Liver (tissue), 9 donors: Measurements from ENCODE around the gene IFT81. TPM values are rescaled to one million over a fixed set of nuclear protein-coding genes. Genes with fewer than 3 reads are reported as not detected.

Experiments
- DNase-seq: peaks from one replicate; pipeline ENCODE4 v3.0.0-alpha.2; 2017; ENCODE audit warnings: low spot score
- H3K27ac ChIP-seq, 2 donors: one replicate each; pipeline ENCODE4 v1.7.0; 2013; ENCODE audit warnings: inconsistent platforms in 2 of 2, low read length in 2 of 2, control low read depth in 1 of 2, low read depth in 1 of 2, mild to moderate bottlenecking in 1 of 2
- H3K27me3 ChIP-seq, 4 donors: one replicate each; pipeline versions ENCODE4 v1.6.1 to v1.7.0; 2013; ENCODE audit warnings: low read length in 3 of 4, inconsistent platforms in 1 of 4, mild to moderate bottlenecking in 1 of 4, moderate library complexity in 1 of 4; ENCODE audit not compliant: control insufficient read depth in 4 of 4, insufficient read depth in 4 of 4
- H3K36me3 ChIP-seq, 4 donors: one replicate each; pipeline versions ENCODE4 v1.6.1 to v1.7.0; 2013; ENCODE audit warnings: low read length in 3 of 4, mild to moderate bottlenecking in 3 of 4, low read depth in 1 of 4, moderate library complexity in 1 of 4; ENCODE audit not compliant: control insufficient read depth in 4 of 4, insufficient read depth in 3 of 4
- H3K4me1 ChIP-seq, 4 donors: one replicate each; pipeline versions ENCODE4 v1.6.1 to v1.7.0; 2013; ENCODE audit warnings: low read length in 3 of 4, mild to moderate bottlenecking in 3 of 4, moderate library complexity in 1 of 4; ENCODE audit not compliant: control insufficient read depth in 4 of 4, insufficient read depth in 4 of 4
- H3K4me3 ChIP-seq, 3 donors: one replicate each; pipeline versions ENCODE4 v1.6.1 to v1.7.0; 2013; ENCODE audit warnings: low read length in 3 of 3, control low read depth in 1 of 3, low read depth in 1 of 3, mild to moderate bottlenecking in 1 of 3
- H3K9ac ChIP-seq, 2 donors: one replicate each; pipeline ENCODE4 v1.7.0; 2013; ENCODE audit warnings: low read length in 2 of 2, mild to moderate bottlenecking in 2 of 2, moderate library complexity in 2 of 2, control low read depth in 1 of 2, low read depth in 1 of 2
- H3K9me3 ChIP-seq, 4 donors: one replicate each; pipeline versions ENCODE4 v1.6.1 to v1.7.0; 2013; ENCODE audit warnings: low read length in 3 of 4; ENCODE audit not compliant: control insufficient read depth in 4 of 4
- EGR1 ChIP-seq, 2 donors: IDR thresholded peaks; 2 replicates each; pipeline ENCODE4 v1.6.1; 2016 to 2018; ENCODE audit warnings: antibody characterized with exemption in 2 of 2, low read depth in 2 of 2
- FOXA1 ChIP-seq: IDR thresholded peaks from 2 replicates; pipeline ENCODE4 v1.6.1; 2016; ENCODE audit warnings: antibody characterized with exemption
- FOXA2 ChIP-seq: IDR thresholded peaks from 2 replicates; pipeline ENCODE4 v1.6.1; 2016; ENCODE audit warnings: antibody characterized with exemption
- GABPA ChIP-seq, 2 donors: IDR thresholded peaks in 1 of 2; conservative IDR thresholded peaks in 1 of 2; 2 replicates each; pipeline ENCODE4 v1.6.1; 2016; ENCODE audit warnings: antibody characterized with exemption in 2 of 2, mild to moderate bottlenecking in 1 of 2, moderate library complexity in 1 of 2
- HNF4A ChIP-seq, 2 donors: conservative IDR thresholded peaks; 2 replicates each; pipeline ENCODE4 v1.6.1; 2016; ENCODE audit warnings: antibody characterized with exemption in 2 of 2, mild to moderate bottlenecking in 2 of 2
- HNF4G ChIP-seq: IDR thresholded peaks from 2 replicates; pipeline ENCODE4 v1.6.1; 2016; ENCODE audit warnings: antibody characterized with exemption
- JUND ChIP-seq, 2 donors: IDR thresholded peaks; 2 replicates each; pipeline ENCODE4 v1.6.1; 2016; ENCODE audit warnings: antibody characterized with exemption in 2 of 2
- NR2F2 ChIP-seq: IDR thresholded peaks from 2 replicates; pipeline ENCODE4 v1.6.1; 2016; ENCODE audit warnings: antibody characterized with exemption
- RAD21 ChIP-seq, 2 donors: IDR thresholded peaks; 2 replicates each; pipeline ENCODE4 v1.6.1; 2016; ENCODE audit warnings: antibody characterized with exemption in 2 of 2, mild to moderate bottlenecking in 2 of 2
- RXRA ChIP-seq, 2 donors: IDR thresholded peaks; 2 replicates each; pipeline ENCODE4 v1.6.1; 2017 to 2018; ENCODE audit warnings: antibody characterized with exemption in 2 of 2, mild to moderate bottlenecking in 1 of 2
- SP1 ChIP-seq: IDR thresholded peaks from 2 replicates; pipeline ENCODE4 v1.6.1; 2018; ENCODE audit warnings: antibody characterized with exemption, mild to moderate bottlenecking
- TAF1 ChIP-seq: conservative IDR thresholded peaks from 2 replicates; pipeline ENCODE4 v1.6.1; 2016; ENCODE audit warnings: antibody characterized with exemption, mild to moderate bottlenecking
- YY1 ChIP-seq: IDR thresholded peaks from 2 replicates; pipeline ENCODE4 v1.6.1; 2016; ENCODE audit warnings: antibody characterized with exemption, mild to moderate bottlenecking
- WGBS: extraction: QIAGEN DNeasy Blood & Tissue Kit; methylation state at CpG from one replicate; pipeline ENCODE4 v1.1.7; 2013; 5-methylcytosine and 5-hydroxymethylcytosine counted together
- polyA plus RNA-seq, 2 donors: library from polyadenylated mRNA; stranded (reverse) in 1 of 2; unstranded in 1 of 2; fragments of 200-250 nt in 1 of 2; fragments of >200 nt in 1 of 2; fragmentation: Nextera tagmentation in 1 of 2; extraction: Ambion mirVana in 1 of 2; gene quantifications; one replicate each; pipeline versions ENCODE4 v1.2.1 to v1.2.3, GENCODE V29; 2013 to 2015
- total RNA-seq, 2 donors: library from RNA; depleted of rRNA; stranded (reverse); fragments of >200 nt; gene quantifications; one replicate each; pipeline ENCODE4 v1.2.3, GENCODE V29; 2014
- TF ChIP-seq, protein P1 (sequence below): IDR thresholded peaks from 2 replicates; pipeline ENCODE4 v1.6.1; 2016; ENCODE audit warnings: antibody characterized with exemption
- TF ChIP-seq, protein P2 (sequence below): IDR thresholded peaks from 2 replicates; pipeline ENCODE4 v1.6.1; 2016; ENCODE audit warnings: antibody characterized with exemption
- TF ChIP-seq, protein P3 (sequence below): IDR thresholded peaks from 2 replicates; pipeline ENCODE4 v1.6.1; 2016; ENCODE audit warnings: antibody characterized with exemption
- TF ChIP-seq, protein P4 (sequence below): IDR thresholded peaks from 2 replicates; pipeline ENCODE4 v1.6.1; 2016; ENCODE audit warnings: antibody characterized with exemption, mild to moderate bottlenecking
- donor health status: healthy.
- donor health status: healthy.
- donor health status: healthy.
- donor health status: healthy.
- donor health status: healthy.

Gene IFT81
- total and polyA plus RNA-seq, 4 donors: 1.9 to 4.9 (median 2.8) TPM

DNA sequence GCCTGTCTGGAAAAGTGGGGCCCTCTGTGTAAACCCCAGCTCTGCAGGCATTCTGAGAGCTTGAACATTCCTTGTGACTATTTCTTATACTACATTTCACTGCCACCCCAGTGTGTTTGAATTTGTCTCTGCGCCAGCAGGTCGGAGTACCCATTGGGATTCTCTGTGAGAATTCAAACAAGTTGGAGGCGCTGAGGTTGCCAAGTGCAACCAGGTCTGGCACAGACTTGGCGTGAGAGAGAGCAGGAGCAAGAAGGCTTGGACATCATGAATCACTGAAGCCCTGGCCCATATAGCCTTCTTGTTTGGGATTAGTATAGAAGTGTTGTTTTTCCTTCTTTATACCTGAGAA, 123.9 kb downstream of the IFT81 start:
- Histone ChIP-seq H3K4me1 (peaks cover 10 to 69% (median 63%) of the 10 kb centered on the region in 4 donors), H3K9ac (peak overlapping the region in 1 of 2 donors; percentile 79), H3K27me3 (no peaks in the 10 kb centered on the region)

DNA sequence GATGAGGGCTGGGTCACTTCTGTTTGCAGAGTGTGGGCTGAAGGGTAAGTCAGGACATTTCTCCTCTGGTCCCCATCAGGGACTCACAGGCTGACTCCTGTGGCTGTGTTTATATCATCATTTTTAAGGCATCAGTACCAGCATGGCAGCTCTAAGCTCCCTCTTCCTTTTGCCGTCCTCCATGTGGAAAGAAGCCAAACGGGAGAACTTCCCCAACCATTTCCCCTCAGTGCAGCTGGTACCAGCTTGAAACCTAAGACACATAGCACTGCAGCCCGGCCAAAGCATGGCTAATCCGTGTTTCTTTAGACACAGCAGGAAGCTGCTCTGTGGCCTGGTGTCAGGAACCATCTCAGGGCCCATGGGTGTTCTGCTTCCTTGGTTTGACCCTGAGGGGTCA, 124.9 kb downstream of the IFT81 start:
- no peaks in the 10 kb centered on the region for H3K9me3 ChIP-seq
- no peak overlapping the region for H3K9ac ChIP-seq
- WGBS: 46% methylated on average over 4 of the region's 4 CpGs
- no peak overlapping the region for H3K4me3 ChIP-seq
- peaks cover 12 to 72% (median 65%) of the 10 kb centered on the region in 4 donors for H3K4me1 ChIP-seq
- TF ChIP-seq, protein P1, sequence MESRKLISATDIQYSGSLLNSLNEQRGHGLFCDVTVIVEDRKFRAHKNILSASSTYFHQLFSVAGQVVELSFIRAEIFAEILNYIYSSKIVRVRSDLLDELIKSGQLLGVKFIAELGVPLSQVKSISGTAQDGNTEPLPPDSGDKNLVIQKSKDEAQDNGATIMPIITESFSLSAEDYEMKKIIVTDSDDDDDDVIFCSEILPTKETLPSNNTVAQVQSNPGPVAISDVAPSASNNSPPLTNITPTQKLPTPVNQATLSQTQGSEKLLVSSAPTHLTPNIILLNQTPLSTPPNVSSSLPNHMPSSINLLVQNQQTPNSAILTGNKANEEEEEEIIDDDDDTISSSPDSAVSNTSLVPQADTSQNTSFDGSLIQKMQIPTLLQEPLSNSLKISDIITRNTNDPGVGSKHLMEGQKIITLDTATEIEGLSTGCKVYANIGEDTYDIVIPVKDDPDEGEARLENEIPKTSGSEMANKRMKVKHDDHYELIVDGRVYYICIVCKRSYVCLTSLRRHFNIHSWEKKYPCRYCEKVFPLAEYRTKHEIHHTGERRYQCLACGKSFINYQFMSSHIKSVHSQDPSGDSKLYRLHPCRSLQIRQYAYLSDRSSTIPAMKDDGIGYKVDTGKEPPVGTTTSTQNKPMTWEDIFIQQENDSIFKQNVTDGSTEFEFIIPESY: no peak
- TF ChIP-seq GABPA (IDR thresholded peaks at IDR 0.05 in 1 of 2, conservative IDR thresholded peaks at IDR 0.05 in 1 of 2): no peak
- no peak for TF ChIP-seq RXRA (IDR thresholded peaks at IDR 0.05)
- TF ChIP-seq YY1: no peak
- no peak for TF ChIP-seq HNF4A (conservative IDR thresholded peaks at IDR 0.05)
- no peak for TF ChIP-seq FOXA1
- TF ChIP-seq TAF1: no peak
- no peak for TF ChIP-seq RAD21 (IDR thresholded peaks at IDR 0.05)
- H3K36me3 ChIP-seq: no peaks in the 10 kb centered on the region
- DNase-seq: no peak
- peak overlapping the region; percentile 78 to 93 for H3K27ac ChIP-seq
- H3K27me3 ChIP-seq: no peaks in the 10 kb centered on the region

More for the DNA sequence above, 123.9 kb downstream of the IFT81 start:
- TF ChIP-seq GABPA (IDR thresholded peaks at IDR 0.05 in 1 of 2, conservative IDR thresholded peaks at IDR 0.05 in 1 of 2): no peak
- no peak for TF ChIP-seq FOXA1
- TF ChIP-seq, protein P2, sequence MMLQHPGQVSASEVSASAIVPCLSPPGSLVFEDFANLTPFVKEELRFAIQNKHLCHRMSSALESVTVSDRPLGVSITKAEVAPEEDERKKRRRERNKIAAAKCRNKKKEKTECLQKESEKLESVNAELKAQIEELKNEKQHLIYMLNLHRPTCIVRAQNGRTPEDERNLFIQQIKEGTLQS: no peak
- no peak for TF ChIP-seq NR2F2
- TF ChIP-seq RAD21 (IDR thresholded peaks at IDR 0.05): no peak
- TF ChIP-seq SP1: no peak
- no peak for TF ChIP-seq TAF1
- TF ChIP-seq HNF4G: no peak
- no peak for TF ChIP-seq EGR1 (IDR thresholded peaks at IDR 0.05; ENCODE audit: low read depth in 2 of 2)
- TF ChIP-seq JUND (IDR thresholded peaks at IDR 0.05): no peak
- no peak for TF ChIP-seq RXRA (IDR thresholded peaks at IDR 0.05)
- TF ChIP-seq, protein P1: no peak
- TF ChIP-seq, protein P3, sequence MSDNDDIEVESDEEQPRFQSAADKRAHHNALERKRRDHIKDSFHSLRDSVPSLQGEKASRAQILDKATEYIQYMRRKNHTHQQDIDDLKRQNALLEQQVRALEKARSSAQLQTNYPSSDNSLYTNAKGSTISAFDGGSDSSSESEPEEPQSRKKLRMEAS: no peak
- TF ChIP-seq HNF4A (conservative IDR thresholded peaks at IDR 0.05): no peak
- TF ChIP-seq, protein P4, sequence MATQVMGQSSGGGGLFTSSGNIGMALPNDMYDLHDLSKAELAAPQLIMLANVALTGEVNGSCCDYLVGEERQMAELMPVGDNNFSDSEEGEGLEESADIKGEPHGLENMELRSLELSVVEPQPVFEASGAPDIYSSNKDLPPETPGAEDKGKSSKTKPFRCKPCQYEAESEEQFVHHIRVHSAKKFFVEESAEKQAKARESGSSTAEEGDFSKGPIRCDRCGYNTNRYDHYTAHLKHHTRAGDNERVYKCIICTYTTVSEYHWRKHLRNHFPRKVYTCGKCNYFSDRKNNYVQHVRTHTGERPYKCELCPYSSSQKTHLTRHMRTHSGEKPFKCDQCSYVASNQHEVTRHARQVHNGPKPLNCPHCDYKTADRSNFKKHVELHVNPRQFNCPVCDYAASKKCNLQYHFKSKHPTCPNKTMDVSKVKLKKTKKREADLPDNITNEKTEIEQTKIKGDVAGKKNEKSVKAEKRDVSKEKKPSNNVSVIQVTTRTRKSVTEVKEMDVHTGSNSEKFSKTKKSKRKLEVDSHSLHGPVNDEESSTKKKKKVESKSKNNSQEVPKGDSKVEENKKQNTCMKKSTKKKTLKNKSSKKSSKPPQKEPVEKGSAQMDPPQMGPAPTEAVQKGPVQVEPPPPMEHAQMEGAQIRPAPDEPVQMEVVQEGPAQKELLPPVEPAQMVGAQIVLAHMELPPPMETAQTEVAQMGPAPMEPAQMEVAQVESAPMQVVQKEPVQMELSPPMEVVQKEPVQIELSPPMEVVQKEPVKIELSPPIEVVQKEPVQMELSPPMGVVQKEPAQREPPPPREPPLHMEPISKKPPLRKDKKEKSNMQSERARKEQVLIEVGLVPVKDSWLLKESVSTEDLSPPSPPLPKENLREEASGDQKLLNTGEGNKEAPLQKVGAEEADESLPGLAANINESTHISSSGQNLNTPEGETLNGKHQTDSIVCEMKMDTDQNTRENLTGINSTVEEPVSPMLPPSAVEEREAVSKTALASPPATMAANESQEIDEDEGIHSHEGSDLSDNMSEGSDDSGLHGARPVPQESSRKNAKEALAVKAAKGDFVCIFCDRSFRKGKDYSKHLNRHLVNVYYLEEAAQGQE: no peak
- TF ChIP-seq FOXA2: no peak
- no peak for TF ChIP-seq YY1
- no peak overlapping the region for H3K4me3 ChIP-seq
- no peak for DNase-seq
- no peaks in the 10 kb centered on the region for H3K36me3 ChIP-seq
- no peaks in the 10 kb centered on the region for H3K9me3 ChIP-seq
- 36% methylated on average over 4 of the region's 4 CpGs for WGBS
- peak overlapping the region; percentile 81 to 93 for H3K27ac ChIP-seq
